CD1c-positive myeloid dendritic cell (primary cell): Measurements from ENCODE around the gene HYAL2.

ENCODE experiments used
- DNase-seq: peaks from one replicate; pipeline ENCODE4 v3.0.0-alpha.2; 2016; ENCODE audit errors: extremely low spot score

The HYAL2 gene

GRCh38 chr3:50330330-50330729 lies 7.8 kb upstream of the HYAL2 start:
- DNase-seq = no peak

GRCh38 chr3:50327943-50328691 lies 5.6 kb upstream of the HYAL2 start, which contains the start of gene TUSC2:
TUSC2 (minus strand) TSS chr3:50328223; CDS start chr3:50328099, 124 bp downstream.
- peak; percentile 98 for DNase-seq

- DNase-seq = no peak
Measured at GRCh38 chr3:50327129-50327528, 4.6 kb upstream of the HYAL2 start.

GRCh38 chr3:50326182-50326541 lies 3.6 kb upstream of the HYAL2 start:
- no peak for DNase-seq

GRCh38 chr3:50325497-50326181 lies 3.1 kb upstream of the HYAL2 start:
- peak; percentile 36 for DNase-seq

GRCh38 chr3:50325113-50325480 lies 2.6 kb upstream of the HYAL2 start:
- DNase-seq = no peak

GRCh38 chr3:50324351-50325112 lies 2.0 kb upstream of the HYAL2 start:
- peak; percentile 64 for DNase-seq

- peak; percentile 32 for DNase-seq
Measured at GRCh38 chr3:50323614-50324199, 1.2 kb upstream of the HYAL2 start.

- peak; percentile 55 for DNase-seq
Measured at GRCh38 chr3:50323092-50323600, 601 bp upstream of the HYAL2 start.

- no peak for DNase-seq
Measured at GRCh38 chr3:50322115-50322385, 495 bp downstream of the HYAL2 start.

- peak; percentile 87 for DNase-seq
Measured at GRCh38 chr3:50321336-50322114, 1.0 kb downstream of the HYAL2 start.

GRCh38 chr3:50320853-50321335 lies 1.7 kb downstream of the HYAL2 start:
- peak; percentile 74 for DNase-seq

- no peak for DNase-seq
Measured at GRCh38 chr3:50319894-50320625, 2.5 kb downstream of the HYAL2 start.

- DNase-seq = no peak
Measured at GRCh38 chr3:50319181-50319893, 3.2 kb downstream of the HYAL2 start.

- DNase-seq = peak; percentile 51
Measured at GRCh38 chr3:50318615-50319014, 3.9 kb downstream of the HYAL2 start.

GRCh38 chr3:50318163-50318562 lies 4.4 kb downstream of the HYAL2 start:
- DNase-seq = no peak

GRCh38 chr3:50317300-50317699 lies 5.2 kb downstream of the HYAL2 start:
- DNase-seq = no peak

GRCh38 chr3:50316657-50317242 lies 5.8 kb downstream of the HYAL2 start:
- no peak for DNase-seq

- no peak for DNase-seq
Measured at GRCh38 chr3:50314816-50315215, 7.7 kb downstream of the HYAL2 start.

- DNase-seq = no peak
Measured at GRCh38 chr3:50314342-50314741, 8.2 kb downstream of the HYAL2 start.
